GM04503 (cell line): ENCODE data around the gene GGTA1.
"Not testable (repeated sequence)": the region's sequence is repeated elsewhere in the genome, so short reads cannot be mapped to it uniquely, and the experiment has no call there.

Source experiments
- DNase-seq: peaks from one replicate; pipeline ENCODE4 v3.0.0-alpha.2; 2012; ENCODE audit warnings: low read depth

The GGTA1 gene

DNA sequence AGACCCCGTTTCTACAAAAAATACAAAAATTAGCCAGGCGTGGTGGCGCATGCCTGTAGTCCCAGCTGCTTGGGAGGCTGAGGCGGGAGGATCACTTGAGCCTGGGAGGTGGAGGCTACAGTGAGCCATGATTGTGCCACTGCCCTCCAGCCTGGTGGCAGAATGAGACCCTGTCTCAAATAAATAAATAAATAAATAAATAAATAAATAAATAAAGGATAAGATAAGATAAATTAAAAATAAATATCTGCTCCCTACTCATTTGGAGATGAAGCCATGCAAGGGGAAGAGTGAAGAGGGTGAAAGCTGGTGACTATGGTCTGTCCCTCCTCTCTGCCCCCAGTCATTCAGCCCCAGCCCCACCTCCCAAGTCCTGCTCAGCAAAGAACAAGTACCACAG lies 41.2 kb downstream of the GGTA1 start:
- DNase-seq = not testable (repeated sequence)

DNA sequence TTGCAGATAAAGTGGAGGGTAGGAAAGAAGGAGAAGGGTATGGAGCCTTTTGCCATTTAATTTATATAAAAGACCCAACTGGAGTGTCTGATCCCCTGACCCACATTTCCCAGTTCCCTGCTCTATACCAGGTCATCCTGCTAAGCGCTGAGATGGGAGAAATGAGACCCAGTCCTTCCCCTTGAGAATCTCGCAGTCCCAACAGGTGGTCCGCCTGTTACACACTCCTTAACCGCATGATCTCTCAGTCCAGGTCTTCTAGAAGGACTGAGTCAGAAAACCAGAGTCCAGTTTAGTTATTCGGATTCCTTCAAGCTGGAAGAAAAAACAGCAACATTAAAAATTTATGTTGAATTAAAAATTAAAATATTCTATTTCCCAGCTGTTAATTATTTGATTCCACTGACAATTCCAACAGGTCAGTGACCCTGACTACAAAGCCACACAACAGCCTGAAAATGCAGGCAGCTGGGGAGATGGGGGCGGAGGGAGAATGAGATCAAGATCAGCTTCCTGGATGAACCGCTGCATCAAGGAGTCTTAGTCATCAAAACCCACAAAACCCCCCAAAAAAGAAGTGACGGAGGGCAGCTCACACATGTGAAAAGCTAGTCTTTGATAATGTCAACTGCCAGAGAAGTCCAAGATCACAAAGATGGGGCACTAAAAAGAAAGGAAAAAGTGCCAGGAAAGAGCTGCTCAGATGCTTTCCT lies 44.0 kb downstream of the GGTA1 start:
- DNase-seq = no peak

DNA sequence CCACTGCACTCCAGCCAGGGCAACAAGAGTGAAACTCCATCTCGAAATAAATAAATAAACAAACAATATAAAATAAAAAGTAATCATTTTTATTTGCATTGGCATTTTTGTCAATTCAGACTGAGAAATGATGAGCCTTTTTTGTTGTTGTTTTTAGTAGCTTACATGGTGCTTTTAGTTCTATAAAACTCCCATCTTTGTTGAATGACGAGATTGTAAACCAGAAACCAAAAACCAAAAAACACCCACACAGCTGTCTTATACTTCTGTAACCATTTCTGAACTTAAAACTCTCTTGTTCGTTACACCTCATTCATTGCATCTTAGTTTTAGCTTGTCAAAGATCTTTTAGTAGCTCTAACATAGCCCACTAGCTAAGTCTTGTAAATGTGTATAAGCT lies 44.7 kb downstream of the GGTA1 start:
- no peak for DNase-seq

DNA sequence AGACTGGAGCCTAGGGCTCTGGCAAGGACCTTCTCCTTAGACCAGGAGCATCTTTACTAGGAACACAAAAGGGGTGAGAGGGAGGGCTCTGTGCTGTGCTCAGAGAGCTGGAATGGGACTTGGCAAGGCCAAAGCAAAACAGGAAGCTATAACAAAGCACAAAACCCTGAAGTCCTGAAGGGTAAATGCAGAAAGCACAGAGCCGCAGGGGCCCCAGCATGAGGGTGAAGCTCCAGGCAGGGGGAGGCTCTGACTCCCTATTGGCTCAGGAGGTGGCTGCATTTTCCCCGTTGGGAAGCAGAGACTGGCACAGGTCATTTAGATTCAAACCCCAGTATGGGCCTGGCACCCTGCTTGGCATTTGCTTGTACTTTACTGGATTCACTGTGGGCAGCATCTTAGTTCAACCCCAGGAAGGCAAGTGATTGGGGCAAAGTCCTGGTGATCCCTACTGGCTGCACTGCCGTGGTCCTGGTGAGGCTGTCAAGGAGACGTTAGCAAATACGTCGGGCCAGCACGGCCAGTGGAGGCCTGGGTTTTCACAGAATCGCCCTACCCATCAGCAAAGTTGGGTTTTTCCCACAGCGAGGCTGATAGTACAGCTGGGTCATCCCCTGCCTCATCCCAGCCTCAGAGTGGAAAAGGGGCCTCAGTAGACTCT lies 46.3 kb downstream of the GGTA1 start:
- DNase-seq = no peak

DNA sequence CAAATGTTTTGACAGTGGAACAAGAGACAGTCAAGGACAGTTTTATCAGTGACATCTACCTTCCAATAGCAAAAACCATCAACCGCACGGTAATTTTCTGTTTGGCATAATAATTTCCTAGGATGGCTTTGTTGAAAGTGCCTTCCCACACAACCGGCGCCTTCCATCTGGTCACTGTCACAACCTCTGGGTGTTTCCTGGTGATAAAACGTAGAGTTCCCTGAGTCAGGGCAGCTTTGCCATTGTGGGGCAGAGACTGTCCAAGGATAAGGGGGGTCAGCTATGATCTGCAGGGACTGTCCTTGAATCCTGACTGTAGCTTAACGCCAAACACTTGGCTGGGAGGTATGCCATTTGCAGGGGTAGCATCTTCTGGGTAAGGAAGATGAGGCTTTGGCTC lies 47.6 kb downstream of the GGTA1 start:
- no peak for DNase-seq

DNA sequence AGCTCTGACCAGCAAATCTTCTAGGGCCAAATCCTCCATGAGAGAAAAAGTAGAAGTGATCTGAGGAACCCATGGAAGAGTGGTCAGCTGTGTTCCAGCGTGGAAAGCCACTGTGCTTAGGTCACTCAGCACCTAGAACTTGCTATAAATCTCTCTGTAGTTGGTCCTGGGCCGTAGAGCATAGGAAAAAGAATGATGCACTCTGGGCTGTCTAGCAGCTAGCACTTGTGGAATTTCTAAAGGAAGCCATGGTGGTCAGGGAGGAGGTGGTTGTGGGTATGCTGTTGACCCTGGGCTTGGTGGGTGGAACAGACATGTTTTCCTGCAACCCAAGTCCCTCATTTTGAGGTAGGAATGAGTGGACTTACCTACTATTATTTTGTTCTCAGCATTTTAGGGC lies 48.1 kb downstream of the GGTA1 start:
- DNase-seq = no peak

DNA sequence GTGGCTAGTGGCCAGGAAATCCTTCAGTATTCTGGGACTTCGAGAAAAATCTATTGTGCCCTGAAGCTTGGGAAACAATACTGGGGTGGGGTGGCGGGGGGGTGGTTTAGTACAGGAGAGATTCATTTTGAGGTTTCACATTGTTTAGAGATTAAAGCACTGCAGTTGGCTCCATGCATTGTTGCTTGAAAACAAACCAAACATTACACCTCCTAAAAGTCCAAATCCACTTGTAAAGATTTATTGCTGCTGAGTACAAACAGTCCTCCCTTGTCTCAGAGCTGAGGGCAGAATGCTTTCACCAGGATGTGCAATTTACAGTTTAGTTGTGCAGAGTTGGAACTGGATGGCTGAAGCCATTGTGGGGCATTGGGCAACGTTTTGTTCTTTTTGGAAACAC lies 49.4 kb downstream of the GGTA1 start:
- DNase-seq = no peak

DNA sequence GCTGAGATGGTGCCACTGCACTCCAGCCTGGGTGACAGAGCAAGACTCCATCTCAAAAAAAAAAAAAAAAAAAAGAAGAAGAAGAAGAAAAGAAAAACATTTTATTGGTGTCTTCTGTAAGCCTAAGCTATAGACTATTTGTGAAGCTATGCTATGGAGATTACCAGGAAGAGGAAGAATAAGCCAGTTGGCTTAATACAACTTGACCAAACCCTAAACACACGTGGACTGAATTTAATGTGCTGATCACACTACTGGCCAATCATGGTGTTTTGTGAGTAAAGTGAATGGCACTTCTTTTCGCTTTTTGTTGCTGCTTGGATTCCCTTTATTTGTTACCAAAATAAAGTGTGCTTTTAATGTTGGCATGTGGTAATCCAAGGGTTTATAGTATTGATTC lies 49.9 kb downstream of the GGTA1 start:
- DNase-seq = no peak

DNA sequence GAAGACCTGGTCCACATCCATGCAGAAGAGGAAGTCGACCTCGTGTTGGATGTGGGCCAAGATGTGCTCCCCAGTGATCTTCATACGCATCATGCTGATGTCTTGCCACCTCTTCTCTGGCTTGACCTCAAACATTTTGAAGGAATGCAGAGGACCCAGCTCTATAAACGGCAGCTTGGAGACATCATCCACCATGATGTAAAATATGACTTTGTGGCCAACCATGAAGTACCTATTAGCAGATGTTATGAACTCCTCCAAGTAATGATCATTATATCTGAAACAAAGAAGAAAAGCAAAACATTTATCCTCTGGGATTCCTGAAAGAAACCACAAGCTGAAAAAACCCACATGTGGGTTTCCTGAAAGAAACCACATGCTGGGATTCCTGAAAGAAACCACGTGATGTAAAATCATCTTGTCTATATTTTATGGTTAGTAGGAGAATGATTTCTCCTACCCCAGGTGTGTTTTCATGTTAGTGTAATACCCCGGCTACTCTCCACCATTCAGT lies 52.3 kb downstream of the GGTA1 start:
- peak; percentile 76 for DNase-seq

DNA sequence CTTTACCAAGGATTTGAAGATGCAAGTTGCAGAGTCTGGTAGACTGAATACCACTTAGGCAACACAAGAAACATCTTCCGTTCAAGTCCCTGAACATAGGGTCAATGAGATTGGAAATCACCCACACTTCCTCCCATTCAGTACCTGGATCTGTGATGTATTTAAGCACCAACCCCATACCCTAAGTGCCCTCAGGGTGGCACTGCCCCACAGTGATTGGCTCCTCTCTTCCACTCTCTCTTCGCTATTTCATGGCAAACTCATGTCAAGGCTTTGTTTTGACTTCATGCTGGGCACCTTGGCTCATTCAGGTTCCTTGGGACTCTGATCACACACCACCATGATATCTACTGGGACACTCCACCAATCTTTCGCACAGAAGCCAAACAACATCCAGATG lies 53.7 kb downstream of the GGTA1 start:
- no peak for DNase-seq

DNA sequence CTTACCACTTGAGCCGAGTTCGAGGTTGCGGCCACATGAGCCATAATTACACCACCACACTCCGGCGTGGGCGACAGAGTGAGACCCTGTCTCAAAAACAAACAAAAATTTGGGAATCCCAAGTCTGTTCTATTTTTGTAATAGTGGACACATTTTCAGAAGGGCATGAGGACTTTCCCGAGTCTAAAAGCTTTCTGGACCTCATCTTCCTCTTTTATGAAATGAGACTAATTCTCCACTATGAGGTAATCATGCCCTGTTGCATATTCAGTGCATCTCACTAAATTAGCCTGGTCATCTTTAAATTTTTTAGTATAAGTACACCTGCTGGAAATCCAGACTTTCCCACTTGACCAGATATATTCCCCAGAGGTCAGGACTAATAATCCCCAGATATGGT lies 55.7 kb downstream of the GGTA1 start:
- no peak for DNase-seq

DNA sequence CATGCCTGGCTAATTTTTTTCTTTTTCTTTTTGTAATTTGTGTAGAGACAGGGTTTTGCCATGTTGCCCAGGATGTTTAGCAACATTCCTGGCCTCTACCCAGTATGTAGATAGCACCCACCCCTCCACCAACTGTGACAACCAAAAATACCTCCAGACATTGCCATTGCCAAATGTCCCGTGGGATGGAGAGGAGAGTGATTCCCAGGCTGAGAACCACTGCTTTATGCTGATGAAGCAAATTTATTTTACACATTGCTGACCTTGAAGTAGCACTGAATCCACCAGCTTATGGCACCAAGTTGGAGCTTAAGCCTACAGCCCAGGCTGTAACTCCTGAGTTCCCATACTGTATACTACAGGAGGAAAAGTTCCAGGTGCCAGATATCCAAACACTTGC lies 58.5 kb downstream of the GGTA1 start:
- DNase-seq = no peak

DNA sequence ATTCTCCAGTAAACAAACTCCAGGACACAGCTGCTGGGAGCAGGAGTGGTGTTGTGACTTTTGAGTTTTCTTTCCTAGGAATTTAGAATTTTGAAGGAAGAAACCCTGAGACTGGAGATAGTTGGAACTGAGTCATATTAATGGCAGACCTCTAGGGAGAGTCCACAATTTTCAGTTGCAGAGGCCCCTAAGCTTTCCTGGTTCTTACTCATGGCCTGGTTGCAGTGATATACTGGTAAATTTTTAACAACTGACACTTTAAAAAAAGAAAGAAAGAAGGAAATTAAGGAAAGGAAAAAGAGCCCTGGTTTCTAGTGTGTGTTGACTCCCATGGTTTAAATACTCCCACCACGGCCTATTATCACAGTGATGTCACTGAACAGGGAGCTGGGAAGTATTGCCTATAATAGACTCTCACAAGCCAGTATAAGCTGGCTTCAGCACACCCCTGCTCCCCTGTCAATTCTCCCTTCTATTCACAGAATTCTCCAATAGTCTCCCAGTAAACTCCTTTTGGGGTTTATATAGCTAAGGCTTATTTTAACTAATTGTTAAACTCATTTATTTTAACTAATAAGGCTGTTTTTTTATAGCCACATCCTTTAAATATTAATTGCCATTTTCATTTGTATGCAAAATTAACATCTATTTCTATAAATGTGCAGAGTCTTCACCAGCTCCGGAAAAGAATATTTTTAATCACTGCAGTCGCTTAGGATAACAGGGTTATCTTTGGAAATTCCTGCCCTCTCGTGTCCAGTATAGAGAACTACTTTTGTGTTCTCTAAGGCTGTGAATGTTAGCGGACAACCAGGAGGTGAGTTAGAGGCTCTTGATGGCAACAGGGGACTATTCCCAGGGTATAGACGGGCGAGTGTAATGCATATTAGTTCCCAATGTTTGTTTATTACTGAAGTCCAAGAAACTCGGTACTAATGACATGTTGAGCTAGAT lies 59.7 kb downstream of the GGTA1 start:
- DNase-seq = no peak

DNA sequence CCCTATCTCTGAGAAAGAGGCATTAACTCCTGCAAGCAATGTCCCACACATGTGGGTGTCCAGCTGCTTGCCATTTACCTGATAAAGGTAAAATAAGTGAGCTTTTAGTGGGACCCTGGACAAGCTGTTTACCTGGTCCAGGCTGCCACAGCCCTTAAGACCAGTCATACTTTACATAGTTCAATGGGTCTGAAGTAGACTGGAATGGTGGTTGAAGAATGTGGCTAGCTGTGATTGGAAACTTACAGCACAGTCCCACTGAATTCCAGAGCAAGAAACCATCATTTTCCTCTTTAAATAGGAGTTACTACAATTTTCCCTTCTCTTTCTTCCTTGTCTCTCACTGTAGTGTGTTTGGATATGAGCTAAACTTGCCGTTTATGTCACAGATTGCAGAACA lies 60.6 kb downstream of the GGTA1 start:
- DNase-seq = no peak

DNA sequence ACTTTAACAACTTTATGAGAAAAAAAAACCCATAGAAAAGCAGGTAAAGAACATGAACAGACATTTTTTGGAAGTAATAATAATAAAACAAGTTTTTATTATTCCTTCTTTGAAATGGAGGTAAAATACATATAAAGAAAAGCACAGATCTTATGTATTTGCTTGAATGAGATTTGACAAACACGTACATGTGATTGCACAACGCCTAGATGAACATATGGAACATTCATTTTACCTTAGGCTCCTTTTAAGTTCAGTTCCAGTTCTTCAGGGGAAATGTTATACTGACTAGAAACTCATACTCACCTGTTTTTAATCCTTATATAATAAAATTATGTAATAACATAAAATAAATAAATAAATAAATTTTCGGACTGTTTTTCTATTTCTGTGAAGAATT lies 61.8 kb downstream of the GGTA1 start:
- DNase-seq = no peak

DNA sequence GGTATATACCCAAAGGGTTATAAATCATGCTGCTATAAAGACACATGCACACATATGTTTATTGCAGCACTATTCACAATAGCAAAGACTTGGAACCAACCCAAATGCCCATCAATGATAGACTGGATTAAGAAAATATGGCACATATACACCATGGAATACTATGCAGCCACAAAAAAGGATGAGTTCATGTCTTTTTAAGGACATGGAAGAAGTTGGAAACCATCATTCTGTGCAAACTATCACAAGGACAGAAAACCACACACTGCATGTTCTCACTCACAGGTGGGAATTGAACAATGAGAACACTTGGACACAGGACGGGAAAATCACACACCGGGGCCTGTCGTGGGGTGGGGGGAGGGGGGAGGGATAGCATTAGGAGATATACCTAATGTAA lies 62.6 kb downstream of the GGTA1 start:
- not testable (repeated sequence) for DNase-seq

DNA sequence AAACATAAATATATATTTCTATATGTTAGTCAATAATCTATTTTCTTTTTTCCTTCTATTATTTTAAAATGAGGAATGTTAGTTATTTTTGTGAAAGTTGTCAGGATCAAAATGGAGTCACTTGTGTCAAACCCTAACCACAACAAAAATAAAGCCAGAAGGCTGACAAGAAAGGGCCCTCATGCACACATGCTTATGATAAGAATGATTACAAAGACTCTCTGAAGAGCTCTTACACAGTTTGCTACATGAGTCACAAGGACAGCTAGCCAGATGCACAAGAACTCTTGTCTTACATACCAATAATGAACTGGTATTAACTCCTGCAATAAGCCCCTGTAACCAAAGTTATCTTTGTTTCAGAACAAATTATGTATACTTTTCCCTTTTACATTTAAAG lies 64.7 kb downstream of the GGTA1 start:
- DNase-seq = no peak

DNA sequence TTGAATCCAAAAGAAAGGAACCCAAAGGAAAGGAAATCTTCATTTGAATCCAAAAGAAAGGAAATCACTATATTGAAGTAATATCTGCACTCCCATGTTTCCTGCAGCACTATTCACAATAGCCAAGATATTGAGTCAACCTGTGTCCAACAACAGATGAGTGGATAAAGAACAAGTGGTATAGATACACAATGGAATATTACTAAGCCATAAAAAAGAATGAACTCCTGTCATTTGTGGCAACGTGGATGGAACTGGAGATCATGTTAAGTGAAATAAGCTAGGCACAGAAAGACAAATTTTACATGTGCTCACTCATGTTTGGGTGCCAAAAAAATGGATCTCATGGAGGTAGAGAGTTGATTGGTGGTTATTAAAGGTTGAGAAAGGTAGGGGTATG lies 71.7 kb downstream of the GGTA1 start:
- no peak for DNase-seq

DNA sequence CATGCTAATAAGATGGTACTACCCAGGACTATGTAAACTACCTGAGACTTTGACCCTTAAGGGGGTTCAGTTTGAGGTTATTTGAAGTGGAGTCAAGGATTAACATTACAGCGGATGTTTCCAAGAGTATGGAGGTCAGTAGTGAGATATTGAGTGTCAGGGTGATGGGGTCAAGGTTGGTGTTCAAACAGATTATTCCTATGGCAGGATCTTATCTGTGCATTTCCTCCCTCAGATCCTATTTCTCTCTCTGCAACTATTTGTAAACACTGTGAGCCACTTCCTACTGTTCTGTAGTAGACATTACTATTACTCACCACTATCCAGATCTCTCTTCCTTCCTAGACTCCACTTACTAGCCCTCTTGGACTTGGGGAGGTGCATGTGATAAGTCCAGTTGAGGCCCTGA lies 75.6 kb downstream of the GGTA1 start:
- DNase-seq = no peak

DNA sequence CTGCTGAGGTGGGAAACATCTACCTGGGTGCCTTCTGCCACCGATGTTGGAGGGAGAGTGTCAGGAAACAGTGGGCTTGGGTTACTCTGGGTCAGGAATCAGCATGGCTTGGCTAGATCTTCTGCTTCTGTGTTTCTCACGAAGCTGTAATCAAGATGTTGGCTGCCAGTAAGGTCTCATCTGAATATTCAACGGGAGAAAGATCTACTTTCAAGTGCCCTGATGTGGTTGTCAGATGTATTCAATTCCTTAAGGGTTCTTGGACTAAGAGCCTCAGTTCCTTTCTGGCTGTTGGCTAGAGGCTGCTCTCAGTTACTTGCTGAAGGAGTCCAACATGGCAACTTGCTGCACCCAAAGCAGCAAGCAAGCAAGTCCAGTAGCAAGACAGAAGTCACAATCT lies 87.7 kb downstream of the GGTA1 start:
- DNase-seq = no peak

DNA sequence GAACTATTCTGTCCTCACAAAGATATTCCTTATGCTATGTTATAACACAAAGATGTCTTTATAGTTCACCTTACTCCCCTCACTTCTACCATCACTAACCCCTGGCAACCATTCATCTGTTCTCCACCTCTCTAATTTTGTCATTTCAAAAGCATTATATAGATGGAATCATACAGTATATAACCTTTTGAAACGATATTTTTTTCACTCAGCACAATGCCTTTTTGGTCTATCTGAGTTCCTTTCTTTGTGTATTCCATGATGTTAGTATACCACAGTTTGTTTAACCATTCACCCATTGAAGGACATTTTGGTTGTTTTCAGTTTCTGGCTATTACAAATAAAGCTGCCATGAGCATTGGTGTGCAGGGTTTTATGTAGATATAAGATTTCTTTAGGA lies 93.7 kb downstream of the GGTA1 start:
- no peak for DNase-seq
